H1 (cell line): ENCODE measurements around the gene RAD51D. TPM values are rescaled to one million over a fixed set of nuclear protein-coding genes. Genes with fewer than 3 reads are reported as not detected.

Experiments
- CTCF ChIA-PET: fragments of 300-600 bp; sonication (Branson Sonifier 250); formaldehyde crosslinking; loops from one replicate; lab custom pipeline; 2021; ENCODE audit not compliant: partially characterized antibody; lab: Charles Lee
- POLR2A ChIA-PET: fragments of 300-600 bp; sonication (Branson Sonifier 250); formaldehyde crosslinking; loops from one replicate; lab custom pipeline; 2021; ENCODE audit warnings: inconsistent platforms; ENCODE audit not compliant: partially characterized antibody; lab: Charles Lee
- DNase-seq, 2 experiments: peaks; one replicate each; pipeline versions ENCODE4 v3.0.0 to v3.0.0-alpha.2; 2010 to 2022; ENCODE audit warnings: low spot score in 2 of 2, low read depth in 1 of 2, mixed read lengths in 1 of 2
- FAIRE-seq: peaks from 2 replicates; lab custom pipeline; 2011; peaks lifted over from hg19 to GRCh38; lab: Jason Lieb, UNC
- H2AFZ ChIP-seq: 2 replicates; pipeline ENCODE4 v1.8.1; 2012; ENCODE audit warnings: low read length, inconsistent platforms
- H2AK5ac ChIP-seq: 2 replicates; pipeline ENCODE4 v1.6.1; 2013; ENCODE audit warnings: low read depth, low read length
- H2BK120ac ChIP-seq: replicated peaks from 2 replicates; pipeline ENCODE3; 2013; ENCODE audit warnings: low read depth, low read length, inconsistent platforms
- H2BK12ac ChIP-seq: 2 replicates; pipeline ENCODE4 v1.6.1; 2013; ENCODE audit warnings: low read depth, low read length
- H2BK15ac ChIP-seq: 2 replicates; pipeline ENCODE4 v1.6.1; 2013; ENCODE audit warnings: low read length
- H2BK20ac ChIP-seq: 2 replicates; pipeline ENCODE4 v1.6.1; 2013; ENCODE audit warnings: low read length
- H2BK5ac ChIP-seq: 2 replicates; pipeline ENCODE4 v1.6.1; 2013; ENCODE audit warnings: low read depth, low read length
- H3K14ac ChIP-seq: 2 replicates; pipeline ENCODE4 v1.6.1; 2013; ENCODE audit warnings: inconsistent platforms; ENCODE audit not compliant: insufficient read length
- H3K18ac ChIP-seq: 2 replicates; pipeline ENCODE4 v1.6.1; 2013; ENCODE audit warnings: low read length; ENCODE audit errors: extremely low read depth
- H3K23ac ChIP-seq: 2 replicates; pipeline ENCODE4 v1.6.1; 2013; ENCODE audit warnings: inconsistent platforms; ENCODE audit not compliant: insufficient read length
- H3K23me2 ChIP-seq: 2 replicates; pipeline ENCODE4 v1.6.1; 2013; ENCODE audit warnings: low read depth, low read length
- H3K27ac ChIP-seq: 2 replicates; pipeline ENCODE4 v1.6.1; 2011; ENCODE audit warnings: low read depth, low read length, inconsistent platforms
- H3K27me3 ChIP-seq, 4 experiments: replicated peaks in 1 of 4; 1 replicate in 1 of 4; 2 replicates in 3 of 4; pipeline versions ENCODE4 v1.6.1 to v1.8.1; 2011 to 2013; ENCODE audit warnings: low read length in 3 of 4, mild to moderate bottlenecking in 3 of 4, inconsistent platforms in 2 of 4, mixed read lengths in 2 of 4, moderate library complexity in 1 of 4; ENCODE audit not compliant: control insufficient read depth in 3 of 4, insufficient read depth in 3 of 4; ENCODE audit errors: extremely low read depth in 1 of 4
- H3K36me3 ChIP-seq, 4 experiments: 2 replicates each; pipeline versions ENCODE4 v1.6.1 to v1.8.1; 2011 to 2013; ENCODE audit warnings: mild to moderate bottlenecking in 4 of 4, low read length in 3 of 4, moderate library complexity in 2 of 4, control low read depth in 1 of 4, inconsistent platforms in 1 of 4; ENCODE audit not compliant: insufficient read depth in 4 of 4, control insufficient read depth in 2 of 4
- H3K4ac ChIP-seq: replicated peaks from 2 replicates; pipeline ENCODE3; 2013; ENCODE audit warnings: low read length, low read depth, mixed read lengths, inconsistent platforms; ENCODE audit not compliant: insufficient read length
- H3K4me1 ChIP-seq, 4 experiments: replicated peaks in 1 of 4; 1 replicate in 1 of 4; 2 replicates in 3 of 4; pipeline versions ENCODE4 v1.6.1 to v1.8.1; 2011 to 2013; ENCODE audit warnings: low read length in 3 of 4, inconsistent platforms in 2 of 4, mixed read lengths in 1 of 4; ENCODE audit not compliant: insufficient read depth in 4 of 4, control insufficient read depth in 3 of 4
- H3K4me2 ChIP-seq, 2 experiments: 2 replicates each; pipeline versions ENCODE4 v1.6.1 to v1.8.1; 2011 to 2013; ENCODE audit warnings: low read depth in 2 of 2, low read length in 2 of 2, control low read depth in 1 of 2, inconsistent platforms in 1 of 2, mild to moderate bottlenecking in 1 of 2; ENCODE audit not compliant: insufficient read depth in 1 of 2
- H3K4me3 ChIP-seq, 4 experiments: fragments of 200-600, 300-600 bp in 1 of 4; sonication (generic), shearing (Covaris generic), sonication (Bioruptor Twin) in 1 of 4; 2 replicates each; pipeline versions ENCODE4 v1.5.1 to v1.8.1; 2011 to 2016; ENCODE audit warnings: low read length in 4 of 4, low read depth in 3 of 4, control low read depth in 2 of 4, inconsistent platforms in 2 of 4, mild to moderate bottlenecking in 2 of 4, mixed read lengths in 1 of 4, moderate library complexity in 1 of 4; ENCODE audit not compliant: insufficient read depth in 2 of 4; ENCODE audit errors: extremely low read depth in 1 of 4
- H3K56ac ChIP-seq: replicated peaks from 2 replicates; pipeline ENCODE3; 2013; ENCODE audit warnings: low read depth, mild to moderate bottlenecking, mixed read lengths, low read length, inconsistent platforms; ENCODE audit not compliant: insufficient read length
- H3K79me1 ChIP-seq: 2 replicates; pipeline ENCODE4 v1.6.1; 2013; ENCODE audit warnings: low read depth, low read length, control low read depth
- H3K79me2 ChIP-seq, 2 experiments: 2 replicates each; pipeline versions ENCODE4 v1.6.1 to v1.8.1; 2012 to 2013; ENCODE audit warnings: low read length in 2 of 2, mild to moderate bottlenecking in 2 of 2, inconsistent platforms in 1 of 2; ENCODE audit not compliant: insufficient read depth in 2 of 2, control insufficient read depth in 1 of 2
- H3K9ac ChIP-seq, 4 experiments: replicated peaks in 1 of 4; 1 replicate in 1 of 4; 2 replicates in 3 of 4; pipeline versions ENCODE4 v1.6.1 to v1.8.1; 2011 to 2013; ENCODE audit warnings: low read depth in 3 of 4, low read length in 3 of 4, control low read depth in 2 of 4, mild to moderate bottlenecking in 2 of 4, moderate library complexity in 2 of 4, inconsistent platforms in 1 of 4; ENCODE audit errors: extremely low read depth in 1 of 4
- H3K9me3 ChIP-seq, 2 experiments: 2 replicates each; pipeline versions ENCODE4 v1.6.1 to v1.8.1; 2012 to 2013; ENCODE audit warnings: mild to moderate bottlenecking in 2 of 2, moderate library complexity in 2 of 2, control low read depth in 1 of 2, inconsistent platforms in 1 of 2, low read depth in 1 of 2, low read length in 1 of 2, mixed read lengths in 1 of 2; ENCODE audit not compliant: insufficient read depth in 2 of 2
- H4K20me1 ChIP-seq, 2 experiments: replicated peaks in 1 of 2; 2 replicates each; pipeline versions ENCODE3 to v1.8.1; 2011 to 2013; ENCODE audit warnings: inconsistent platforms in 2 of 2, low read length in 2 of 2, mild to moderate bottlenecking in 1 of 2; ENCODE audit not compliant: insufficient read depth in 2 of 2, control insufficient read depth in 1 of 2
- H4K5ac ChIP-seq: 2 replicates; pipeline ENCODE4 v1.6.1; 2013; ENCODE audit warnings: low read length, low read depth, mixed read lengths, inconsistent platforms; ENCODE audit not compliant: insufficient read length
- H4K8ac ChIP-seq: 2 replicates; pipeline ENCODE4 v1.8.0; 2013; ENCODE audit warnings: mild to moderate bottlenecking, moderate library complexity, low read length, inconsistent platforms; ENCODE audit not compliant: insufficient read depth; ENCODE audit errors: extremely low read depth
- H4K91ac ChIP-seq: replicated peaks from 2 replicates; pipeline ENCODE3; 2013; ENCODE audit warnings: low read length, mixed read lengths, inconsistent platforms; ENCODE audit not compliant: insufficient read length
- CEBPB ChIP-seq: IDR thresholded peaks from 2 replicates; pipeline ENCODE4 v1.6.1; 2012; ENCODE audit warnings: low read depth, low read length
- GTF2F1 ChIP-seq: IDR thresholded peaks from 2 replicates; pipeline ENCODE4 v1.6.1; 2012; ENCODE audit warnings: low read depth, low read length, improper control_type of control experiment, borderline replicate concordance
- HDAC6 ChIP-seq: IDR thresholded peaks from one replicate; pipeline ENCODE4 v1.7.1; 2012; ENCODE audit warnings: low read depth, mild to moderate bottlenecking, inconsistent platforms, low read length, moderate library complexity
- WGBS, 2 experiments: shearing (Covaris generic) in 1 of 2; methylation state at CpG; one replicate each; pipeline versions ENCODE4 v1.1.6 to v1.1.7; 2013 to 2015; ENCODE audit warnings: low lambda C conversion rate in 2 of 2, mixed read lengths in 2 of 2, inconsistent platforms in 1 of 2, low coverage in 1 of 2, missing lambda C conversion rate in 1 of 2; ENCODE audit not compliant: insufficient replicate concordance in 2 of 2, insufficient coverage in 1 of 2, insufficient read length in 1 of 2; ENCODE audit errors: extremely low coverage in 1 of 2, missing lambda C conversion rate in 1 of 2; 5-methylcytosine and 5-hydroxymethylcytosine counted together
- polyA plus RNA-seq, 7 experiments: library from polyadenylated mRNA; depleted of rRNA in 3 of 7; stranded (reverse) in 5 of 7; unstranded in 2 of 7; fragments of >200 nt in 5 of 7; fragments of 200-250 nt in 2 of 7; gene quantifications; 1 replicate in 5 of 7; 2 replicates in 1 of 7; 4 replicates in 1 of 7; pipeline versions ENCODE4 v1.2.1 to v1.2.3, GENCODE V29; 2011 to 2013; ENCODE audit warnings: missing spikeins in 2 of 7, mixed read lengths in 2 of 7
- total RNA-seq: library from RNA; stranded (reverse); fragmentation: NEBNext Ultra II Directional; extraction: Animal tissue kit (Norgen Biotek cat#: 25700); gene quantifications from 2 replicates; pipeline ENCODE4 v1.2.1, GENCODE V29; 2021

The RAD51D gene
- total and polyA plus RNA-seq, 2 of the 8 experiments (the other 6 are each of a cell fraction or from before 2014, with no cell fraction given): 10.2 to 12.9 TPM

GRCh38 chr17:35065880-35066279 lies 53.8 kb downstream of the RAD51D start:
- Histone ChIP-seq H4K91ac (no peak overlapping the region), H3K9me3 (no peaks in the 10 kb centered on the region), H3K4me3 (no peak overlapping the region), H3K23ac (no peak overlapping the region), H4K8ac (no peak overlapping the region), H3K56ac (no peak overlapping the region), H3K14ac (no peak overlapping the region), H4K5ac (no peak overlapping the region), H2AFZ (no peak overlapping the region), H2BK15ac (no peak overlapping the region), H2AK5ac (no peak overlapping the region), H3K36me3 (no peaks in the 10 kb centered on the region), H3K79me2 (no peaks in the 10 kb centered on the region), H2BK12ac (no peak overlapping the region), H3K4me1 (peaks cover 0 to 11% (median 5%) of the 10 kb centered on the region in 4 experiments; a peak in 5 of 7 replicates), H3K18ac (no peak overlapping the region), H4K20me1 (no peaks in the 10 kb centered on the region), H2BK120ac (no peak overlapping the region), H2BK5ac (no peak overlapping the region), H3K23me2 (no peaks in the 10 kb centered on the region)
- POLR2A ChIA-PET: no interaction called here
- FAIRE-seq: no peak
- CTCF ChIA-PET: interaction anchor here (1.4 kb wide), 1 partner anchor 19 kb away, joined by 5 read pairs; no protein-coding TSS in a partner anchor
- no peak for TF ChIP-seq HDAC6
- TF ChIP-seq CEBPB: peak; percentile 24; the same call in 1 of the 2 replicates
- TF ChIP-seq GTF2F1: no peak
- TF ChIP-seq, all 59 proteins: peak for 1
- H3K27ac ChIP-seq: no peak overlapping the region
- H3K4ac ChIP-seq: no peak overlapping the region
- no peaks in the 10 kb centered on the region for H3K27me3 ChIP-seq
- H2BK20ac ChIP-seq: no peak overlapping the region
- H3K4me2 ChIP-seq: no peak overlapping the region
- H3K79me1 ChIP-seq: no peaks in the 10 kb centered on the region
- no peak for DNase-seq
- 90% methylated on average over 4 of the region's 4 CpGs; no CpG with 5 or more reads in 1 of the 2 experiments for WGBS, 2 experiments
- H3K9ac ChIP-seq: no peak overlapping the region
